HepG2 (cell line): ENCODE results near the gene TCF7L2. TPM values are rescaled to one million over a fixed set of nuclear protein-coding genes. Genes with fewer than 3 reads are reported as not detected.

ENCODE experiments used
- ATF5 ChIP-seq: sonication (generic); formaldehyde crosslinking; IDR thresholded peaks from 2 replicates; pipeline ENCODE4 v1.4.0; 2020; ENCODE audit warnings: mild to moderate bottlenecking, low read depth, missing genetic modification reagents
- DMAP1 ChIP-seq: IDR thresholded peaks from 2 replicates; pipeline ENCODE4 v1.6.1; 2016
- DPF2 ChIP-seq: sonication (generic); formaldehyde crosslinking; IDR thresholded peaks from 2 replicates; pipeline ENCODE4 v1.4.0; 2020; ENCODE audit warnings: mild to moderate bottlenecking, low read depth, missing genetic modification reagents, borderline replicate concordance
- GABPB1 ChIP-seq: IDR thresholded peaks from 2 replicates; pipeline ENCODE4 v1.6.1; 2016; ENCODE audit warnings: mild to moderate bottlenecking, missing genetic modification reagents, moderate library complexity, missing compliant biosample characterization
- GFI1 ChIP-seq: sonication (generic); formaldehyde crosslinking; IDR thresholded peaks from 2 replicates; pipeline ENCODE4 v1.5.0; 2020; ENCODE audit warnings: missing genetic modification reagents, mild to moderate bottlenecking, borderline replicate concordance
- LRRFIP1 ChIP-seq: sonication (generic); formaldehyde crosslinking; conservative IDR thresholded peaks from 2 replicates; pipeline ENCODE4 v1.4.0; 2020; ENCODE audit warnings: missing genetic modification reagents
- MEIS1 ChIP-seq: sonication (generic); formaldehyde crosslinking; IDR thresholded peaks from 2 replicates; pipeline ENCODE4 v1.9.0; 2021; ENCODE audit warnings: mild to moderate bottlenecking, missing genetic modification reagents, moderate library complexity, borderline replicate concordance
- MZF1 ChIP-seq: sonication (generic); formaldehyde crosslinking; IDR thresholded peaks from 2 replicates; pipeline ENCODE4 v1.8.1; 2023; ENCODE audit warnings: mild to moderate bottlenecking, missing genetic modification reagents, borderline replicate concordance
- NFRKB ChIP-seq: fragments of 450-650 bp; IDR thresholded peaks from 2 replicates; pipeline ENCODE4 v1.6.1; 2017
- NRL ChIP-seq: sonication (generic); formaldehyde crosslinking; IDR thresholded peaks from 2 replicates; pipeline ENCODE4 v1.5.0; 2020; ENCODE audit warnings: missing genetic modification reagents, mild to moderate bottlenecking, moderate library complexity, borderline replicate concordance
- RFX1 ChIP-seq: fragments of 450-650 bp; IDR thresholded peaks from 2 replicates; pipeline ENCODE4 v1.6.1; 2017
- TRIM24 ChIP-seq: sonication (generic); formaldehyde crosslinking; IDR thresholded peaks from 2 replicates; pipeline ENCODE4 v1.8.0; 2022; ENCODE audit warnings: mild to moderate bottlenecking, missing genetic modification reagents
- ZNF614 ChIP-seq: IDR thresholded peaks from 2 replicates; pipeline ENCODE4 v1.6.1; 2018; ENCODE audit warnings: missing biosample characterization, missing genetic modification reagents, inconsistent platforms, borderline replicate concordance
- ZNF619 ChIP-seq: sonication (generic); formaldehyde crosslinking; IDR thresholded peaks from 2 replicates; pipeline ENCODE4 v1.4.0; 2020; ENCODE audit warnings: mild to moderate bottlenecking, missing genetic modification reagents
- ZNF766 ChIP-seq: sonication (generic); formaldehyde crosslinking; IDR thresholded peaks from 2 replicates; pipeline ENCODE4 v1.5.0; 2020; ENCODE audit warnings: missing genetic modification reagents, borderline replicate concordance
- ZNF790 ChIP-seq: sonication (generic); formaldehyde crosslinking; IDR thresholded peaks from 2 replicates; pipeline ENCODE4 v1.8.0; 2022; ENCODE audit warnings: missing genetic modification reagents, mild to moderate bottlenecking, borderline replicate concordance
- polyA plus RNA-seq, 8 experiments: library from polyadenylated mRNA; depleted of rRNA in 3 of 8; stranded (reverse) in 7 of 8; unstranded in 1 of 8; fragments of >200 nt; fragmentation: Illumina TruSeq in 4 of 8; extraction: Trizol in 4 of 8; gene quantifications; 2 replicates each; pipeline versions ENCODE4 v1.2.1 to v1.2.3, GENCODE V29; 2011 to 2016; ENCODE audit warnings: low read depth in 4 of 8, missing spikeins in 1 of 8, mixed read lengths in 1 of 8; ENCODE audit not compliant: insufficient read depth in 1 of 8
- total RNA-seq, 5 experiments: library from RNA; depleted of rRNA; stranded (reverse); fragments of >200 nt; fragmentation: Illumina TruSeq; extraction: Trizol; gene quantifications; 2 replicates each; pipeline ENCODE4 v1.2.3, GENCODE V29; 2016; ENCODE audit warnings: low read depth in 1 of 5
- TF ChIP-seq, protein P1 (sequence below): sonication (generic); formaldehyde crosslinking; IDR thresholded peaks from 2 replicates; pipeline ENCODE4 v1.4.0; 2020; ENCODE audit warnings: missing genetic modification reagents, mild to moderate bottlenecking, borderline replicate concordance

TCF7L2 gene
- total and polyA plus RNA-seq, 2 of the 13 experiments (the other 11 are each of a cell fraction or from before 2014, with no cell fraction given): 3.9 to 13.7 TPM

- TF ChIP-seq, protein P1, sequence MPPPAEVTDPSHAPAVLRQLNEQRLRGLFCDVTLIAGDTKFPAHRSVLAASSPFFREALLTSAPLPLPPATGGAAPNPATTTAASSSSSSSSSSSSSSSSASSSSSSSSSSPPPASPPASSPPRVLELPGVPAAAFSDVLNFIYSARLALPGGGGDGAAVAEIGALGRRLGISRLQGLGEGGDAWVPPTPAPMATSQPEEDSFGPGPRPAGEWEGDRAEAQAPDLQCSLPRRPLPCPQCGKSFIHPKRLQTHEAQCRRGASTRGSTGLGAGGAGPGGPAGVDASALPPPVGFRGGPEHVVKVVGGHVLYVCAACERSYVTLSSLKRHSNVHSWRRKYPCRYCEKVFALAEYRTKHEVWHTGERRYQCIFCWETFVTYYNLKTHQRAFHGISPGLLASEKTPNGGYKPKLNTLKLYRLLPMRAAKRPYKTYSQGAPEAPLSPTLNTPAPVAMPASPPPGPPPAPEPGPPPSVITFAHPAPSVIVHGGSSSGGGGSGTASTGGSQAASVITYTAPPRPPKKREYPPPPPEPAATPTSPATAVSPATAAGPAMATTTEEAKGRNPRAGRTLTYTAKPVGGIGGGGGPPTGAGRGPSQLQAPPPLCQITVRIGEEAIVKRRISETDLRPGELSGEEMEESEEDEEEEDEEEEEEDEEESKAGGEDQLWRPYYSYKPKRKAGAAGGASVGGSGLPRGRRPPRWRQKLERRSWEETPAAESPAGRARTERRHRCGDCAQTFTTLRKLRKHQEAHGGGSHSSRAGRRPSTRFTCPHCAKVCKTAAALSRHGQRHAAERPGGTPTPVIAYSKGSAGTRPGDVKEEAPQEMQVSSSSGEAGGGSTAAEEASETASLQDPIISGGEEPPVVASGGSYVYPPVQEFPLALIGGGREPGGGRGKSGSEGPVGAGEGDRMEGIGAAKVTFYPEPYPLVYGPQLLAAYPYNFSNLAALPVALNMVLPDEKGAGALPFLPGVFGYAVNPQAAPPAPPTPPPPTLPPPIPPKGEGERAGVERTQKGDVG: no peak
- TF ChIP-seq DPF2 (peak; percentile 88; the same call in 1 of the 2 replicates), RFX1 (no peak), ZNF614 (CRISPR knock-in tag) (no peak; the same call in 1 of the 2 replicates), NFRKB (no peak), GFI1 (CRISPR knock-in tag) (peak; percentile 95), ZNF619 (no peak), LRRFIP1 (CRISPR knock-in tag) (no peak), ATF5 (no peak), ZNF790 (CRISPR knock-in tag) (no peak), GABPB1 (CRISPR knock-in tag) (peak; percentile 68), NRL (CRISPR knock-in tag) (no peak), DMAP1 (peak; percentile 51; the same call in 1 of the 2 replicates), MZF1 (no peak), TRIM24 (CRISPR knock-in tag) (no peak), MEIS1 (CRISPR knock-in tag) (peak; percentile 49; the same call in 1 of the 2 replicates), ZNF766 (CRISPR knock-in tag) (0 out of 2 replicates have a peak, but pooled peaks have one; percentile 34)
Measured at GRCh38 chr10:113087165-113088029, 137.3 kb downstream of the TCF7L2 start (continued).
